Activated effector memory CD4-positive, alpha-beta T cell treated with Interleukin-2 at 50 U/mL for 16 hours (primary cell): Measurements from ENCODE around the gene SMAP1.
A peak's percentile ranks its signal among the peaks of the same experiment; 100 is the strongest.

Experiments
- DNase-seq: peaks from one replicate; pipeline ENCODE4 v3.0.0-alpha.2; 2020

SMAP1 gene

DNA sequence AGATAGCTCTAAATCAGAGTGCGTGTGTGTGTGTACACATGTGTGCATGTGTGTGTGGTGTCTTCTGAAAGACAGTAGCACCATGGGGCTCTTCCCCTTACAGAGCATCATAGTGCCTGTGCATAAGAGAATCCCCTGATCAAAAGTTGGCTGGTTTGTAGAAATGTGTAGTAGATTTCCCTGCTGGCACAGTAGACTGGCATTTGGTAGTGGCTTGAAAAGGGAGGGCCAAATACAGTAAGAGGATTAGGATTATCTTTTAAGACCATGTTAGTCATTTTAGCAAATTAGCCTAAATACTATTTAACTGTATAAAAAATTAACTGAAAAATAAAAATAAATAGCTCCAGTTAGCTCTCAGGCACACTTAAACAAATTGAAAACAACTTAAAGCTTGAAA lies 176.6 kb downstream of the SMAP1 start:
- no peak for DNase-seq

DNA sequence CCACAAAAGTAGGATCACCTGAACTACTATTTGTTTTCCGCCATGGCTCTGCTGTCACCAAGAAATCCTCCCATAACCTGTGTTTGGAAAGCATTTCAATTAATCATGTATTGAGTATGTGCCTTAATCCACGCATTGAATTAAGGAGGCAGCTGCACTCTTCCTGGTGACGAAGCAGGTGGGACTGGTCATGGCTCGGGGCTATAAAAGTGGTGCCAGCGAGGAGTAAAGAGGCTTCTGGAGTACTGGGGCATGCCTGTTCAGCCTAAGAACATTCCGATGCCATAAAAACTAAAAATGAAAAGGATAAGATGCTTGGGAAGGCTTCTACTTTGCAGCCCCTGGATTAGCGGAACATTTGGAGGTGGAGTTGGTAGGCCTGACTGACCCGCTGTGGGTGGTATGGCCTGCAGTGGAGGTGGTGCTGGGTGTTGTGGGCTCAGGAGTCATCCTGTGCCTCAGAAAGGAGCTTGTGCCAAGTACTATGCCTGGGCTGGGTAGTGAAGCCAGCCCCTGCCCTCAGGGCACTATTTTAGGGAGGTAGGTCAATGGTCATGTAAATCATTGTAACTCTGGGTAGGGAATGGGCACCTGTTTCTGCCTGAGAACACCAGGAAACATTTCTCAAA lies 178.6 kb downstream of the SMAP1 start:
- no peak for DNase-seq

DNA sequence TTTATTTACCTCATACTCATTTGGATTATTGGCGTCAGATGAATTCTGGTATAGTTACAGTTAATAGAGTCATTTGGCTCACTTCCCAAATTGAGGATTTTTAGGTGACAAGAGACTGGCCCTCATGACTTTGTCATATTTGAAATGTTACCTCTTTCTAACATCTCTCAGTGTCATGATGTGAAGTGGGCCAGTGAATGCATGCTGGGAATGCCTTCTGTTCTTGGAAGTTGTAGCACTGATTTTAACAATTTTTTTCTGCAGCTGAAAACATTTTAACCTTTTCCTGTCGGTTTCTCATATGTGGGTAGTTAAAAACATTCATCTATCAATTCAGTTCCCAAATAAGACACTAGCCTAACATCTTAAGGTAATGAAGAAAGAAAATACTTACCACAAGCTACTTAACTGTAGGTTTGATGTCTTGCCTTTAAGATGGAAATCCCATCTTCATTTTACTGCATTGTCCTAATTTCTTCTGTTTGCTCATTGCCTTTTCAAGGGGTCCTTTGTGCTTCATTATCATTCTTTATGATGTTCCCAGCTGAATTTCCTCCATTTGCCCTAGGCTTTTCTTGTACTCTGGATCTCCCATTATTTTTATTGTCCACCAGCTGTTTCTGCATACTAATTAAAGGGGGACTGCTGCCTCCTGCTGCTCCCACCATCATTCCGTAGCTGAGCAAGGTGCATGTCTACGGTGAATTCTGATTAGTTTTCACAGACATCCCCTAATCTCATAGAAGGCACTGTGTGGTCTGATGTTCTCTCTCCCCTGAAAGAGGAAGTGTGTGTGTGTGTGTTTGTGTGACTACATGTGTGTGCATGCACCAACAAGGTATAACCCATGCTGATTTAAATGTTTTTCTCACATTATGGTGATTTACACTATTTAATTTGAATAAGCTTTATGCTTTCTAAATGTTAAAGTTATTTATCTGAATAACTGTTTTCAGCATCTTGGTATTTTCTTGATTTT lies 179.7 kb downstream of the SMAP1 start:
- no peak for DNase-seq

DNA sequence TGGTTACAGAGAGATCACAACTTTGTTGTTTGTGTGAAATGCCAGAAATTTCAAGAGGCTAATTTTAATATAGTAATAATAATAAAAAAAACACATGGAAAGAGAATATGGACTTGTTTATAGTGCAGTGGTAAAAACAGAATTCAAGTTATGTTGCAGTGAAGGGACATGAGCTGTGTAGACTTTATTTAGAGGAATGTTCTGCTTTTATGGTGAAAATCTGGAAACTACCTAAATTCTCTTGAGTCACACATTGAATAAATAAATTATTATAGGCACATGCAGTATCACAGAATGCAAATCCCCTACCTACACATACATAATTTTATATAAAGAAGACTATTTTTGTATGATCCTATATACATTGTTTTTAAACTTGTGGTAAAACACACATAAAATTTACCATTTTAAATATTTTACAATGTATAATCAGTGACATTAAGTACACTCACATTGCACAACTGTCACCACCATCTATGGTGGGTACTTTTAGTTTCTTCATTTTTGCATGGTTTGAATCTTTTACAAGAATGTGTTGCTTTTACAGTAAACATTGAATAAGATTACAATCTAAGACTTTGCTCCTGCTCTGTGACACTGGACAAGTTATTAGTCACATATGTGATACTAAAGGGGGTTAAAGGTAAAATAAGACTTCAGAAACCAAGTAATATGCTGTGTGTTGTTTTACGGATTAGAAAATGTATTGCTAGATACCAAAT lies 181.8 kb downstream of the SMAP1 start:
- DNase-seq, result no peak

DNA sequence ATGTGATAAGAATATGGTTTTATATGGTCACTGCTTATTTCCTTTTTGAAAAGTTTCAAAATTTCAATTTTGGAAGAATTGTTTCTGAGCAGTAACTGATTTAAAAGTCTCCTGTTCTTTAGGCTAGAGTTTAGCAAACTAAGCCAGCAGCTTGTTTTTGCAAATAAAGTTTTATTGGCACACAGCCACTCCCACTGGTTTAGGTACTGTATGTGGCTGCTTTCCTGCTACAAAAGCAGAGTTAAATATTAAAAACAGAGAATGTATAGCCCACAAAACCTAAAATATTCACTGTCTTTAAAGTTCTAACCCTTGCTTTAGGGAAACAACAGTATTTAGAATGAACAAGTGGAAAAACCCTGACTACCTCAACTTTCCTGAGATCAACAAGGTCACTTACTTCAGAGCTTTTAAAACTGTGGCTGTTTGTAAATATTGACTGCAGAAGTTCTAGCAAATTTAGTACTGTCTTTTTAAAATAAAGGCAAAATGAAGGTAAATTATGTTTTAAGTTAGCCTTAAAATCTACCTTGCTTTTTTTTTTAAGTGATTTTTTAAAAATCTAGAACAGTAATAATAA lies 185.1 kb downstream of the SMAP1 start:
- no peak for DNase-seq

DNA sequence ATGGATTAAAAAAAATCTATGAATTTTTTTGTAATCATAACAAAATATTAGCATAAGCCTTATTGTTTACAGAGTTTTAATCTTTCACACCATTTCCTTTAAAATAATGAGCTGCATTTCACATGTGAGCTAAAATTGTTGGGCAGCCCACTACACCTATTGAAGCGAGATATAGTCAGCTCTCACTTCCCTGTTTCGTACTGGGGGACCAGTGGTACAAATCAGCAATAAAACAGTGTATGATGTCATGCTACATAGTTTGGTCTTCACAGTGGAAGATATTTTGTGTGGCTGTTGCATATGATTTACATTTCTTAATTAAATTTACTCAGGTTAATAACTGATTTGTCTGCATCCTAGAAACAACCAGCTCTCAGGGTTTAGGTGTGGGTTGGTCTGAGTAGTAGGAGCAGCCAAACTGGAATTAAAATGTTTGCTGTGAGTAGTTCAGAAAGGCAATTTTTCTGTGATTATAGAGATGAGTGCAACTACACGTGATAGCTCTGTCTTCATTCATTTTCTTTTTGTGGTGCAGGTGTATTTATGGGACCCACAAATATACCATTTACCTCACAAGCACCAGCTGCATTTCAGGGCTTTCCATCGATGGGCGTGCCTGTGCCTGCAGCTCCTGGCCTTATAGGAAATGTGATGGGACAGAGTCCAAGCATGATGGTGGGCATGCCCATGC lies 189.8 kb downstream of the SMAP1 start:
- DNase-seq, result no peak

DNA sequence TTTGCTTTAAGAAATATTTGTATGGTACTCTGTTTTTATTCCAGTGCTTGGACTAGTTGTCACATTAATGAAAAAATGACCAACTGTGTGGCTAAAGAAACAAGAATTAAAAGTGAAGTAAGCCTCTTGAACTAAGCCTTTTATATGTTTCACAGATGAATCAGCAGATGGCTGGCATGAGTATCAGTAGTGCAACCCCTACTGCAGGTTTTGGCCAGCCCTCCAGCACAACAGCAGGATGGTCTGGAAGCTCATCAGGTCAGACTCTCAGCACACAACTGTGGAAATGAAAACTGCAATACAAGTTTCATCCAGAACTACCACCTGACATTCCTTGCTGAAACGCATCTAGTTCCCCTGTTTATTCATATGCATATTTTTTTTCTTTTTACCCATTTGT lies 192.4 kb downstream of the SMAP1 start:
- DNase-seq, result no peak

DNA sequence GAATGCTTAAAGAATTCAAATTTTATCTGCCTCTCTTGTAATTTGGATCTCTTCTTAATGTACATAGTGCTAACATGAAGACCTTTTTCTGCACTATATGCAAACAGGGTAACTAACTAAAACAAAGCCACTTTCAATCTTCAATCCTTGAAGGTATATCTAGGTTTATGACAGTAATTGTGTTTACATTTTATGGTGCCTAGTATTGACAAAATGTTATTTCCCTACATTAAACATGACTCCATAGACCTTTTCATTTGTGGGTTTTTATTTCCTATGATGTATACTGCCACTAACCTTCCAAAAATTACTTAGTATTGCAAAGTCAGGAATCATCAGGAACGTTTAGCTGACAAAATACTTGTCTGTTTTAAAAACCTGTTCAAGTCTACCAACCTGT lies 193.2 kb downstream of the SMAP1 start:
- DNase-seq, result no peak

DNA sequence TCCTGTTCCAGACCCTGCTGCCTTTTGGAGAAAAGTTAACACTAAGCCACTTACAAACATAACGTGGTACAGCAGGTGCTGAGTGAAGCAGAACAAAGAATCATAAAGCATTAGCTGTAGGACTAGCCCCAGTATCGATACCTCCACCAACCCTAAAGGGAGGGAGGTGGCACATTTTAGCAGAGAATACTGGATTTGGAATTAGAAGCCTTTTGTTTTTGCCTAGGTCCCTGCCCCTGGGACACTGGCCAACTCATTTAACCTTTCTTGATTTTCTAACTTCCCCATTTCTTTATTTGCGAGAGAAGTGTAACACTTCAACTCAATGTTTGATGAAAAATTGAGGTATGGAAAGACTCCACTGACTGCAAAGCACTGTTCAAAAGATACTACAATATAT lies 195.7 kb downstream of the SMAP1 start:
- no peak for DNase-seq

DNA sequence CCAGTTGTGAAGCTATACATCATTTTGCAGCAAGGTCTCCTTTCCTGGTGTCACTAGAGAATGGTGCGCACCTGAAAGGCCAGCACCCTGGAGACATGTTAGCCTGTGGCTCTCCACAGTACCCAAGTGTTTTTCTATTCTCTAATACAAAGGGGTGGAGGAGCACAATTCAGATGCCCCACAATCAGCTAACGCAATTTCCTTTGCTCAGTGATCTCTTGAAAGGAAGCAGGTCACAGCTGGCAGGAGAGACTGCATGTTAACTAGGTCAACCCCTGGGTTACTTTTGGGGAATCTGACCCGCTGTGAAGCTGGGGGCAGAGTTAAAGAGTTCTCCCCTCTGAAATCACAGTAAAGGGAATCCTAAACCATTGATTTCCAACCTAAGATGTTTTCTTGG lies 196.7 kb downstream of the SMAP1 start:
- no peak for DNase-seq

DNA sequence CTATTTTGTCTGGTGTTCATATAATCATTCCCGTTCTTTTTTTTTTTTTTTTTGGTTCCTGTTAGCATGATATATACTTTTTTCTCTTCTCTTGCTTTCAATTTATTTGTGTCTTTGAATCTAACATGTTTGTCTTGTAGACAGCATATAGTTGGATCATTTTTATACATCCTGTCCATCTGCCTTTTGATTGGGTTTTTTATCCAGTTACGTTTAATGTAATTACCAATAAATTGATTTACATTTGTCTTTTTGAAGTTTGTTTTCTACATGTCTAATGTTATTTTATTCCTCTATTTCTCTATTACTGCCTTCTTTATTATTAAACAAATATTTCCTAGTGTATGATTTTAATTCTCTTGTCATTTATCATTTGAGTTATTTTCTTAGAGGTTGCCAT lies 204.8 kb downstream of the SMAP1 start:
- DNase-seq, result no peak

DNA sequence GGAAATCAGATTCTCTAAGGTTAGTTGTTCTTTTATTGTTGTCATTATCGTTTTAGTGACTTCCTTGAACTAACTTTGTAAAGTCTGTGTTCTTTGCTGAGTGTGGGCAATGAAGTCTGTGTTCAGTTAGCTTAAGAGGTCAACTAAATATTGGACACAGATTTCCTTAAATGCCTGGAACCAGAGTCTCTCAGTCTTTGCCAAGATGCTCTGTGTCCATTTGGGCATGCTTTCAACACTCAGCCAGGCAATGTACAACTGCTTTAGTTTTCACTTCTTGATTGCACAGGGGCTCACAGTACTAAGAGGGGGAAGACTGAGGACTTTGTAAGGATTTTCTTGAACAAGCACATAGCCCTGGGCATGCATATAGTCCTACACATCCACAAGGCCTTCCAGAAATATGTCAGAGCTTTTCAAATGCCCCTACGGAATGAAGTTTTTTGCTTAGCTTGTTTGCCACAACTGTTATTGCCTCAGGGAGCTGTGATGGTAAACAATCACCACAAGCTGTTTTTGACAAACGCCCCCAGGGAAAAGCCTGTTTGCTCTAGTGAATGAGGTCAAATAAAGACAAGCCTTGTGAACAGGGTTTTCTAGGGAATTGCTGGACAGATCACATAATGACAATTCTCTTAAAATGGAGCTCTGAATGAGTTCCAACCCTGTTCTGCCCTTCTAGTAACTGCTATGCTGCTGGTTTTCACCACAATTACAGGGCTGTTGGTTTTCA lies 206.7 kb downstream of the SMAP1 start:
- no peak for DNase-seq

DNA sequence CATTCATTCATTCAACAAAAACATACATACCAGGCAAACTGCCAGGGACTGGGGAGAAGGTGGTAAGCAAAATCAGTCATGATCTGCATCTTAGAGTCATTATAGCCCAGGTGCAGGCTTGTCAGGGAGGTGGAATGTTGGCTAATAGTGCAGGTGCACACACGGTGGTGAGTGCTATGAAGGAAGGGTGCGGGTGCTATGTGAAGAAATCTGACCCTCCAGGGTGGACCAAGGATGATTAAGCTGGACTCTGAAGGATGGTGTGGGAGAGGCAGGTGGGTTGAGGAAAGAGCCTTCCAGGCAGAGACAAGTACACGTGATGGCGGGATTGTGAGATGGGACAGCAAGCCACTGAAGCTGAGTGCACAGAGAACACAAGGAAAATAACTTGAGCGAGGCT lies 211.8 kb downstream of the SMAP1 start:
- DNase-seq, result no peak

DNA sequence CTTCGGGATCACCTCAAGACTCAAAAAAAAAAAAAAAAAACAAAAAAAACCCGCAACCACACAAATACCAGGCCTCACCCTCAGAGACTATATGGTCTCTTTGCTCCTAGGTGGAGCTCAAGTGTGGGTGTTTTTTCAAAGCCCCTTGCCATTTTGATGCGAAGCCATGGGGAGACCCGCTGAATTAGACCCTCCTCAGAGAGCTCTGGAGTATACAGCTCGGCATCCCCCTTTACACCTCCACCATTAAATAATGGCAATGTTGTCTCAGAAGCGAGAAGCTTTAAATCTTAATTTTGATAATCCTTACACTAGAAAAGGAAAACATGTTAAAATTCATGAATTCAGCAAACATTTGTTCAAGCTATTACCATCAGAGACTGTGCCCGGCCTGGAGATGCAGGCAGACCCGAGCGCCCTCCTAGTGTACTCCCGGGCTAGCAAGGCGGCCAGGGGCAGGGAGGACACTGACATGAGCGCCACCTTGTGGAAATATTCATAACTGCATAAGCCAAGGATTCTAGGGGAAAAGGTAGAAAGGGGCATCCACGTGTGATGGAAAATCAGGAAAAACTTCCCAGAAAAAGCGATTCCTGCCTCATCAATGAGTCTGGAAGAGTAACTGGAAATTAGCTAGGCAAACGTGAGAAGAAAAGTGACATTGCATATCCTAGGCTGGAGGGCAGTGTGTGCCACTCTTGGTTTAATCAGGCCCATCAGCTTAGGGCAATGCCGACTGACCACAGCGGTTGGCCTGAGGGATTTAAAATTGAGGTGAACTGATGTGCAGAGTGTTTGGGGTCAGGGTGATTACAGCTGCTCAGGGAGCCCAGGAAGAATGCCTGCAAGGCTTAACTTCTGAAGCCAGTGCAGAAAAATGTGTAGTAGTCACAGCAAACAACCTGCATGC lies 216.6 kb downstream of the SMAP1 start:
- peak; percentile 15 for DNase-seq

DNA sequence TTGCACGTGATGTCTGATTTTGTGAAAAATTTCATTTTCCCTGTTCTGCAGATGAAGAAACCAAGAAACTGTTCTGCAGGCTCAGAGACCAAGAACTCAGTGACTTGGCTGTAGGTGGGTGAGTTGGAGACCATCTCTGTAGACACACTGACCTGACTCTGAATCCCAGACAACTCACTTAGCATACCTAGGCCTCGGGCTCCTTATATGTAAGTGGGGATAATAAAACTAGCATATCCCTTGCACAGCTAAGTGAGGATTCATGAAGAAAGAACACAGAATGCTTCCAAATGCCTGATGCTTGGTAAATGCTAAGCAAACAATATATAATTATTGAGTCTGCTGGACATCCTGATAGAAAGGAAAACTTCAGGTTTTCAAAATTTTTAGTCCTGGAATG lies 218.4 kb downstream of the SMAP1 start:
- DNase-seq, result no peak

DNA sequence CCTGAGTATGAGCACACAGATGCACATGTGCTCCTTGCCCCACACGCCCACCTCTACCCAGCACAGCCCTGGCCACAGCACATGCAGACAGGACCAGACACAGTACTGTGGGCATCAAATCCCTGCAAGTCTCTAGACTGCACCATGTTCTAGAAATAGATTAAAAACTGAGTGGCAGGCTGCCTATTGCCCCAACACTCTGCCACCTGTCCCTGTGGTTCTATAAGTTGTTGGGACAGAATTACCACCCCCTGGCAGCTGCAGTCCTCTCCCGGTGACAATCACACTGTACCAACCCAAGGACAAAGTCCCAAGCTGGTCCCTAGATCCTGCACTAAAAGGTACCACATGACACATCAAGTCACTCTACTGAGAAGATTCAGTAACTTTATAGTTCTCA lies 219.0 kb downstream of the SMAP1 start:
- no peak for DNase-seq

DNA sequence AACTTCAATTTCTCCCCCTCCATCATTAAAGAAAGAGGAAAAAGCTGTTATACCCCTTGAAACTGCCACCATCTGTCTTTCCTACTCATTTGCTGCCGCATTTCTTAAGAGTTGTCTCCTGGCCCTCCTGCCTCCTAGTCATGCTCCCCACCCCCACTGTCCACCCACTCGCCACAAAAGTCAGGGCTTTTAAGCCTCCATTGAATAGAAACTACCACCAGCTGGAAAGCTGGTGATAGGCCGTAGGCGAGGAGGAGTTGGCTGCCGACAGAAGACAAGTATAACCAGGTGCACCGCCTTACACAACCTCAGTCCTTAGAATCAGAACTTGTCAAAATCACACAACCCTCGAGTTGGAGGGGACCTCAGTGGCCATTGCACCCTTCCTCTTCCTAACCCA lies 221.6 kb downstream of the SMAP1 start:
- DNase-seq, result no peak

DNA sequence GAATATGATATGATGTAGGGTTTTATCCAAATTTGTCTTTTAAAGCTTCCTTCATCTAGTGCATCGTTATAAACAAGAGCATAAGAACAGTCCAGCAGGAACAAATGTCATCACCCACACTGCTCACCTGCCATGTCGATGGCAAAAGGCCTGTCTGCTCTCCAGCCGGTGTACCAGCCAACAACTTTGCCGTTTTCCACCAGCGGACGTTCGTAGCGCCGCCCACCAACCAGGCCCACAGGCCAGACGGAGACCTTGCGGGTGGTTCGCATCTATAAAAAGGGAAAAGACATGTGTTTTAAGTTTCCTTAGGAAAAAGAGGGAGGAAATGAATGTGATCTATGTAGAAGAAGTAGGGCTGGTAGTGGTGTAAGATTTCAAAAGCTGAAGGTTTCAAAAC lies 226.3 kb downstream of the SMAP1 start:
- no peak for DNase-seq

DNA sequence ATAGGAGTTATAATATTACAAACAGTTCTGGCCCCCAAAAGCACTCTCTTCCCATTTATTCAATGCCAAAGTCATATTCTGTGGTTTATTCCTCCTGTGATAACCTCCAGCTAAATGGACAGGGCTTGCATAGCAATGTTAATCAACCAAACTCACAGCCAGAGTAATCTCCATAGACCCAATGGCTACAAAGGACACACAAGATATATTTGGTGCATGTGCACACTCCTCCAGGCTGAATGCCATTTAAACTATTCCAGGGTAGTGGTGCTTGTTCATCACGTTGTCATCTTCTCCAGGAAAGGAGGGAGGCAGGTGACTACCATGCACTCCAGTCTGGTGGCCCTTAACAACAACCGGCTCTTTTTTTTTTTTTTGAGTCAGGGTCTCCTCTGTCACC lies 232.4 kb downstream of the SMAP1 start:
- DNase-seq, result no peak

DNA sequence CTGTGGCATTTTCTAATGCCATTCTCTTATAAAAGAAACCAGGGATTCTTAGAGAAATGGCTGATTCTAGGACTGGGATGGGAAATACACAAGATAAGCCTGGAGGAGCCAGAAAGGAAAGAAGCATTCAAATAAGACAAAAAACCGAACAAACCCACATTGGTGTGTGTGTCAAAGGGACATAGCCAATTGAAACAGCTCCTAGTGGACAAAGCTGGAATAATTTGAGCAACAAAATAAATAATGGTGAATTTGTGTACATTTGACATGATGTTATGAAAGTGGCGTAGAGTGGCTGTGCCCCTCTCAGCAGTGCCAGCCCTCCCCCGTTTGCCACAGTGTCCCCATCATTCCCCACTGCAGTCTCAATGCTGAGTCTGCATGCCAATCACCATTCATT lies 233.6 kb downstream of the SMAP1 start:
- DNase-seq, result no peak
